Stimulated activated CD4-positive, alpha-beta T cell treated with anti-CD3 and anti-CD28 coated beads, Interleukin-15, amount 100 ng/mL, for 24 hours (primary cell): Measurements from ENCODE around the gene IL21R.

ENCODE experiments used
- DNase-seq: peaks from one replicate; pipeline ENCODE4 v3.0.0-alpha.2; 2020

Gene IL21R

GRCh38 chr16:27468941-27469531 is 67.1 kb downstream of the IL21R start:
- no peak for DNase-seq

GRCh38 chr16:27470567-27471431 is 68.8 kb downstream of the IL21R start:
- DNase-seq: no peak

GRCh38 chr16:27471661-27472060 is 69.7 kb downstream of the IL21R start:
- no peak for DNase-seq

GRCh38 chr16:27472091-27473020 is 70.4 kb downstream of the IL21R start:
- no peak for DNase-seq

- DNase-seq: no peak
These were observed 71.3 kb downstream of the IL21R start for GRCh38 chr16:27473101-27473900.

- no peak for DNase-seq
These were observed 72.1 kb downstream of the IL21R start for GRCh38 chr16:27474041-27474440.

GRCh38 chr16:27474921-27475320 is 72.9 kb downstream of the IL21R start:
- no peak for DNase-seq

- no peak for DNase-seq
These were observed 73.6 kb downstream of the IL21R start for GRCh38 chr16:27475561-27475960.

GRCh38 chr16:27476240-27476639 is 74.3 kb downstream of the IL21R start:
- DNase-seq: no peak

- DNase-seq: no peak
These were observed 78.8 kb downstream of the IL21R start for GRCh38 chr16:27480761-27481160.

- no peak for DNase-seq
These were observed 79.4 kb downstream of the IL21R start for GRCh38 chr16:27481282-27481934.

GRCh38 chr16:27482397-27483087 is 80.6 kb downstream of the IL21R start:
- no peak for DNase-seq

- no peak for DNase-seq
These were observed 81.1 kb downstream of the IL21R start for GRCh38 chr16:27483088-27483437.

- DNase-seq: no peak
These were observed 81.7 kb downstream of the IL21R start for GRCh38 chr16:27483624-27484023.

- DNase-seq: no peak
These were observed 83.2 kb downstream of the IL21R start for GRCh38 chr16:27485126-27485525.

GRCh38 chr16:27485811-27486210 is 83.8 kb downstream of the IL21R start:
- no peak for DNase-seq

GRCh38 chr16:27486344-27486743 is 84.4 kb downstream of the IL21R start:
- no peak for DNase-seq

GRCh38 chr16:27486760-27487159 is 84.8 kb downstream of the IL21R start:
- no peak for DNase-seq

GRCh38 chr16:27489421-27489820 is 87.4 kb downstream of the IL21R start:
- DNase-seq: no peak

- no peak for DNase-seq
These were observed 87.9 kb downstream of the IL21R start for GRCh38 chr16:27489906-27490305.

- DNase-seq: no peak
These were observed 90.1 kb downstream of the IL21R start for GRCh38 chr16:27491894-27492587.
